HG02840 (cell line): Measurements from ENCODE around the gene GEN1.

Source experiments
- ATAC-seq: cut with Tn5 transposase; IDR thresholded peaks from one replicate; pipeline ENCODE4 v1.9.1; 2021; ENCODE audit warnings: mild to moderate bottlenecking, moderate library complexity, moderate number of reproducible peaks; ENCODE audit not compliant: unreplicated experiment, low FRiP score

GEN1 gene, protein sequence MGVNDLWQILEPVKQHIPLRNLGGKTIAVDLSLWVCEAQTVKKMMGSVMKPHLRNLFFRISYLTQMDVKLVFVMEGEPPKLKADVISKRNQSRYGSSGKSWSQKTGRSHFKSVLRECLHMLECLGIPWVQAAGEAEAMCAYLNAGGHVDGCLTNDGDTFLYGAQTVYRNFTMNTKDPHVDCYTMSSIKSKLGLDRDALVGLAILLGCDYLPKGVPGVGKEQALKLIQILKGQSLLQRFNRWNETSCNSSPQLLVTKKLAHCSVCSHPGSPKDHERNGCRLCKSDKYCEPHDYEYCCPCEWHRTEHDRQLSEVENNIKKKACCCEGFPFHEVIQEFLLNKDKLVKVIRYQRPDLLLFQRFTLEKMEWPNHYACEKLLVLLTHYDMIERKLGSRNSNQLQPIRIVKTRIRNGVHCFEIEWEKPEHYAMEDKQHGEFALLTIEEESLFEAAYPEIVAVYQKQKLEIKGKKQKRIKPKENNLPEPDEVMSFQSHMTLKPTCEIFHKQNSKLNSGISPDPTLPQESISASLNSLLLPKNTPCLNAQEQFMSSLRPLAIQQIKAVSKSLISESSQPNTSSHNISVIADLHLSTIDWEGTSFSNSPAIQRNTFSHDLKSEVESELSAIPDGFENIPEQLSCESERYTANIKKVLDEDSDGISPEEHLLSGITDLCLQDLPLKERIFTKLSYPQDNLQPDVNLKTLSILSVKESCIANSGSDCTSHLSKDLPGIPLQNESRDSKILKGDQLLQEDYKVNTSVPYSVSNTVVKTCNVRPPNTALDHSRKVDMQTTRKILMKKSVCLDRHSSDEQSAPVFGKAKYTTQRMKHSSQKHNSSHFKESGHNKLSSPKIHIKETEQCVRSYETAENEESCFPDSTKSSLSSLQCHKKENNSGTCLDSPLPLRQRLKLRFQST

DNA sequence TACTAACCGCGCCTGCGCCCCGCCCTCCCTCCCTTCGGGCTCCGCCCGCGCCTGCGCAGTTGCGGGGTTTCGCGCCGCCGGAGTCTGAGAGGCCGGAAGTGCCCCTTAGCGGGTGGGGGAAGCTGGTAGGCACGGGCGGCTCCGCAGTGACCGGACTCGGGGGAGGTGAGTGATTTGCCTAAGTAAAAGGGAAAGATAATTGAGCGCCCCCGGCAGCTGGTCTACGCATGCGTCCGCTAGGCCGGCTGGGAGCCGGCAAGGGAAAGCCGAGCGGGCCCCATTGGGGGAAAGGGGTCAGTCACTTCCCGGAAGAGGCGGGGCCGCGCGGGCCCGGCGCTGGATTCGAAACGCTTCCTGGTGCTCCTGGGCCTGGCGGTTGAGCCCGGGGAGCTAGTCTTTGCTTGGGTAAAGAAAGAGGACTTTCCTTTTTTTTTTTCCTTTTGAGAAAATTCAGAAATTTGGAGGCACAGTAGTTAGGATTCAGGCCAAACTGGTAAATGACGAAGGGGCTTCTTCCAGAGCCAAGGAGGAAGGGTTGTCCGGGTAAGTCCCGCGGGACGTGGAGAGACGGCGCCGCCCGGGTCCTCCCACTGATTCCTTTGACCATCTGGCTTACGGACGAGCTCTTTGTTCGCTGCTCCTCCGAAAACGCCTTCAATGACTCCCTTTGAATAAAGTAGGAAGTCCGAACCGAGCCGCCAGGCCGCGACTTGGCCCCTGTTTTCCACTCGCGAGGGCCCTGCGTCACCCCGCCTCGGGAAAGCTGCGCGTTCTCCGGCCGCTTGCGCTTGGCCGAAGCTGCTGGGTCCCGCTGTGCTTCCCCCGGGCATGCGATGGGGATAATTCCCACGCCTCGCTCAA lies at the start of gene GEN1, which contains the start of gene SMC6:
TSS of gene GEN1 (plus strand) at position 336 of the 861 bp plus-strand sequence. CDS start 5,806 bp downstream, outside the sequence.
TSS of gene SMC6 (minus strand) at position 8 of the 861 bp plus-strand sequence. CDS start 7,864 bp downstream, outside the sequence.
- ATAC-seq, result peak; percentile 75

DNA sequence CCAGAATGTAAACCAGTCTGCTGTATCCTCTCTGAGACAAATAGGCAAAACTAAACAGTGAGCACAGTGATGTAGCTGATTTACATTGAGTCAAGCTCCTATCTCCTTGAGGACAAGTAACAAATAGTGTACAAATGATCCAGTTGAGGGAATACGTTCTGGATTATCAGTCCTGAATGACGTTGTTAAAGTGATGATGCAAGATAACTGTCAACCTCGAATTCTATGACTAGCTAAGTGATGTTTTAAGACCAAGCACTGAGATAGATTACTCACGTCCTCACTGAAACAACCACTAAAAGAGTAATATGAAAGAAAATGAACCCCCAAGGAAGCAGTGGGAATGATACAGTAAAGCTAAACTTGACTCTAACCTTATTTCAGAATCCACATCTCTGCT lies 47.1 kb upstream of the GEN1 start:
- ATAC-seq, result no peak

DNA sequence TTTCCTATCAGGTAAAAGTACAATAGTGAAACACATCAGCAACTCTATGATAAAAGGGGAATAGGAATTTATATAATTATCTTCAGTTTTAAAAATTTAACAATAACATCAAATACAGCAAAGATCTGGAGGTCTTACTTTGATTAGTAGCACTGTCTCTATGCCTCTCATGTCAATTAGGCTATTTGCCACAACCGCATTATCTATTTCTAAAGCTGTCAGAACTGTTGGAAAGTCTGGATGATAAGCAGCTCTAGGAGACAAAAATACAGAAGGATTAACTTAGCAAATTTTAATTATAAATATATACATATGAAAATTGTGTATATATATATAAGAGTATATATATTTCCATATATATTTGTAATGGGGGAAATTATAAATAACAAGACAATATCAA lies 45.4 kb upstream of the GEN1 start:
- ATAC-seq, result no peak

DNA sequence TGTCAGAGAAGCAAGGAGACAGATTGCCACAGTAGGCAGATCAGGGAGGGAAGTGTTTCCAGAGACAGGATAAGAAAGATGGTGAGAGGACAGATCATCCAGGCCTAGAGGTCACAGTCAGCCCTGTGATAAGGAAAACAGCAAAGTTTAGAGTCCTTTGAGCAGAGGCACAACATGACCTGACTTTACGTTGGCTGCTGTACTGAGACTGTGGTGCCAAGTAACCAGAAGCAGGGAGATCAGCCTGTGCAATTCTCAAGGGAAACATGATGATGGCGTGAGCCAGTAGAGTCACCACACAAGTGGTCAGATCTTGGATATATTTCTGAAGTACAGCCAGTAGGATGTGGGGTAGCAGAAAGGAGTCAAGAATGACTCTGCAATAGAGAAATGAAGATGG lies 44.0 kb upstream of the GEN1 start:
- no peak for ATAC-seq

- ATAC-seq, result no peak
Measured at GRCh38 chr2:17710547-17711248, 43.2 kb upstream of the GEN1 start.

DNA sequence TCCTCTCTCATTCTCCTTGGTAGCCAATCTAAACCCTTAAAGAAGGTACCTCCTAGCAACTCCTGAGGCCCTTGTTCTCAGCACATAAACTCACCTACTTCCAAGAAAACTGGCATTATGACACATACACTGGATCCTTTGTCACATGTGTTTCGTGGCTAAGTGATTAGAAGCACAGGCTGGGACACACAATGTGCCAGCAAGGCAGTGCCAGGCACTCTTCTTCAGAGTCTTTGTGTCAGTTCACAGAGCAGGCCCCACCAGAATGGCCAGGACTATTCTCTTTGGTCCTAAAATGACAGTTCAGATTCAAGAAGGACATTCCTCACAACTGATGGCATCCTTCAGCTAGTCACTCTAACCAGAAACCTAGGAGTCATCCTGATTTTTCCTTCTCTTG lies 40.6 kb upstream of the GEN1 start:
- no peak for ATAC-seq

- ATAC-seq, result no peak
Measured at GRCh38 chr2:17717666-17718065, 36.3 kb upstream of the GEN1 start.

GRCh38 chr2:17718689-17719088 lies 35.2 kb upstream of the GEN1 start:
- ATAC-seq, result no peak

DNA sequence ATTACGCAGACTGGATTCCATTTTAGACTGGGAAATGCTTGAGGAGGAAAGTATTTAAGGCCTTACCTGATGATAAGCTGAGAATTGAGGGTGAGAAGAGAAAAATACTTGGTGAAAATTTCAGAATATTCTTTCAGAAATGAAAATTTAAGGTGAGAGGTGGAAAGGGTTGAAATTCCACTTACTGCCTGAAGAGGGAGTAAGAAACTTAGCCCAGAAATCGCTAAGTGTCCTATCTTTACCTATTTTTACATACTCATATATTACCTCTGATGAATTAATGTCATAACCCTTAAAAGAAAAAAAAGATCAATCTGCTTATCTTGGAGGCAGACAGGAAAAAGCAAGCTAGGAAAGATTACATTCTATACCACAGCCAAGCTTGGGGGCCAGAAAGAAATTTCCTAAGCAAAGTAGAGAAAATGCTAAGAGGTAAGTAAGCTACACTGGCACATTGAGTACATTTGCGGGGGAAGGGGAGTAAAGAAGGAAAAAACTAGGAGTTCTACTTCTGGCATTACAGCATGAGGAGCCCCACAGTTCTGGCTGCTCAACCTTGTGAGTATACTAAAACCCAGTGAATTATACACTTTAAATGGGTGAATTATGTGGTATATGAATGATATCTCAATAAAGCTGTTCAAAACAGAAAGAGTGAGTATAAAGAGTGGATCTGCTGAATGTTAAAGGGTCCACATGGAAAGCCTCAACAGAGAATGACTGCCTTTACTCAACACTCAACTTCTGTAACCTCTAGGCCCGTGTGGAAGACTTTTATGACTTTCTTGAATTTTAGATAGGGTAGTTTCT lies 34.2 kb upstream of the GEN1 start:
- ATAC-seq, result no peak

GRCh38 chr2:17728210-17728609 lies 25.7 kb upstream of the GEN1 start:
- no peak for ATAC-seq

GRCh38 chr2:17729880-17730279 lies 24.1 kb upstream of the GEN1 start:
- no peak for ATAC-seq

- no peak for ATAC-seq
Measured at GRCh38 chr2:17733599-17733998, 20.3 kb upstream of the GEN1 start.

DNA sequence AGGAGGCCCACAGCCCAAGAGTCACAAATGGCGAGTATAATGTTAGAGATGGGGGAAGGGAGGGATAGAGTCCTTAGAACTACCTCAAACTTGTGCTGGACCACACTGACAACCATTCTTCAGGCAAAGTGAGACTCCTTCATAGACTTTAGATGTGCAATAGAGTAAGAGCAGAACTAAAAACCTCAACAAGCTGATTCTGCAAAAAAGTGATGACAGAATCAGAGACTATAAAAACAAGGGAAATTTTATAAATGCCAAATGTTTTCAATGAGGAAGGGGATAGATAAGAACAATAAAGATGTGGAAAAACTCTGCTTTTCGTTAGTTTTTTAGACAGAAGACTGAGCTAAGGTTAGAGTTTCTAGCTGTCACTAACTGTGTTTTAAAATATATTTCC lies 18.1 kb upstream of the GEN1 start:
- no peak for ATAC-seq

- ATAC-seq, result no peak
Measured at GRCh38 chr2:17736989-17737388, 16.9 kb upstream of the GEN1 start.

- ATAC-seq, result no peak
Measured at GRCh38 chr2:17740203-17740602, 13.7 kb upstream of the GEN1 start.

DNA sequence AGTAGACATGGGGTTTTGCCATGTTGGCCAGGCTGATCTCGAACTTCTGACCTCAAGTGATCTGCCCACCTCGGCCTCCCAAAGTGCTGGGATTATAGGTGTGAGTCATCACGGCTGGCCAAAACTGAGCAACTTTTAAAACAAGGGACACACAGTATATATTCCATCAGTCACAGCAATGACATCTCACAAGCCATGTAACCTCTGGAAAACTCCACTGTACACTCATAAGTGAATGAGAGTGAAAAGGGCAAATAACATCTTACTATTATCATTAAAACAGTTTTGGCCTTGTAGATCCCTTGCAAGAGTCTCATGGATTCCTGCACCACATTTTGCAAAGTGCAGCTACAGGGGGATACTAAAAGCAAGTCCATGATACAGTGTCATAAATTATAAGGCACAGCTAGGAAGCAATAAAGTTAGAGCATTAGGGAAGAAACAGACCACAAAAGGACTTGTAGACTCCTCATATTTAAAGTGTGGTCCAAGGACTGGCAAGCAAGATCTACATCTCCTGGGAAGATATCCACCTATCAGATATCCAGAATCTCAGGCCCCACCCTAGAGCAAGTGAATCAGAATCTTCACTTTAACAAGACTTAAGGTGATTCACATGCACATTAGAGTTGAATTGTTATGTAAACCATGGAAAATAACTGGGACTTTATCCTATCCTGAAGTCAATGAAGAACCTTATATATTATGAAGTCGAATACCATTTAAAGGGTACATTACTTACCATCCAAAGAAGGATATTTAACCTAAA lies 6.1 kb upstream of the GEN1 start:
- no peak for ATAC-seq

- ATAC-seq, result no peak
Measured at GRCh38 chr2:17748745-17749144, 5.2 kb upstream of the GEN1 start.

- no peak for ATAC-seq
Measured at GRCh38 chr2:17749753-17750438, 4.0 kb upstream of the GEN1 start.
